GM08714 (cell line): ENCODE data around the gene CXXC1.

Experiments used
- H3K4me3 ChIP-seq: fragments of 200-500 bp; sonication (Bioruptor generic); 2 replicates; pipeline ENCODE4 v1.5.1; 2014; ENCODE audit warnings: mild to moderate bottlenecking, low read length, inconsistent platforms
- ZNF274 ChIP-seq: IDR thresholded peaks from 2 replicates; pipeline ENCODE4 v1.6.1; 2012; ENCODE audit warnings: mild to moderate bottlenecking, low read depth, low read length

CXXC1 gene

DNA sequence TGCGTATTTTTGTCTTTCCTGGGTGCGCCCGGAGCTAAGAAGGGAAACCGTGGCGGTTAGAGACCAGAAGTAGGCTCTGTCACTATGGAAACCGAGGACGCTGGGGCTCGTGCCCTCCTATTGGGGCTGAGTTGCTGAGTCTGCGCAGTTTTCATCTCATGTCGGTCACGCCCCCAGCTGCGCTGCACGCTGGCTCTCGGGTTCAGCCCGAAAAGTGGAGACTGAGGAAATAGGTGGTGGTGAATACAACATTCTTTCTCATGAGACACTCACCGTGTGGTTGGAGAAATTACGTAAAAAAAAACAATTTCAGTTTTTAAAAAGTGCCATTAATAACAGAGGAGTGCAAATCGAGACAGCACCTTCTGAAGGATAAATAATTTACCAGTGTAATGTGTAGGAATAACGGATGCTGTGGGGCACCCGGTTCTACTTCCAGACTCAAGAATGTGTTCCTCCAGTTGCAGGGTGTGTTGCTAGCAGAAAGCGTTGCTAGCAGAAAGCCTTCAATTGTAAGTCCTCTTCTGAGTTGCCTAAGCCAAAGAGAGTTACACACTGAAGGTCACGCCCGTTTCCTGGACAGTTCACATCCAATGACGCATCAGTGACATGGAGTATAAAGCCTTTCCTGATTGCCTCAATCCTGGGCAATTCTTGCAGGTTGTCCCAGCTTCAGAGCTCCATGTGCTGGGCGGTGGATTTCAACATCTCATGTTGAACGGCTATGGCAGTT is 20.4 kb upstream of the CXXC1 start:
- peak overlapping the region; percentile 38 for H3K4me3 ChIP-seq
- no peak for TF ChIP-seq ZNF274

- peak overlapping the region; percentile 38 for H3K4me3 ChIP-seq
- TF ChIP-seq ZNF274 = no peak
Measured at GRCh38 chr18:50307400-50307737, 19.9 kb upstream of the CXXC1 start.

GRCh38 chr18:50306944-50307343 is 19.5 kb upstream of the CXXC1 start:
- H3K4me3 ChIP-seq = no peak overlapping the region; the same call in 1 of the 2 replicates
- no peak for TF ChIP-seq ZNF274

- no peak overlapping the region for H3K4me3 ChIP-seq
- TF ChIP-seq ZNF274 = no peak
Measured at GRCh38 chr18:50301074-50301473, 13.6 kb upstream of the CXXC1 start.

DNA sequence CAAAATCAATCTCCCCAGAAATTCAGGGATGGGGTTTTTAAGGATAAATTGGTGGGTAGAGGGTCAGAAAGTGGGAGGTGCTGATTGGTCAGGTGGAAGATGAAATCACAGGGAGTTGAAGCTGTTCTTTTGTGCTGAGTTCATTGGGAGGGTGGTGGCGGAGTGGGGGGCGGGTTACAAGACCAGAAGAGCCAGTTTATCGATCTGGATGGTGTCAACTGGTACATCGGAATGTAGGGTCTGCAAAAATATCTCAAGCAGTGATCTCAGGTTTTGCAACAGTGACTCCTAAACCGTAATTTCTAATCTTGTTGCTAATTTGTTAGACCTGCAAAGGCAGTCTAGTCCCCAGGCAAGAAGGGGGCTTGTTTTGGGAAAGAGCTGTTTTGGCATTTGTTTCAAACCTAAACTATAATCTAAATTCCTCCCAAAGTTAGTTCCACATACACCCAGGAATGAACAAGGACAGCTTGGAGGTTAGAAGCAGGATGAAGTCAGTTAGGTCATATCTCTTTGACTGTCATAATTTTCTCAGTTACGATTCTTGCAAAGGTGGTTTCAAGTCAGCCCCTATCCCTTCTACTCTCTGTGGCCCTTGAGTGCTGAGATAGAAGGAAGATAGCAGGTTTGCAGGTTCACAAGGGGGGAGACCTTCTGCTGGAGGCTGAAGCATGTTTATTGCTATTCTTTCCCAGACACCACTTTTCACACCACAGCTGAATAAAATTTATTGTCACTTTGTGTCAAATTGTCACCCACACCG is 12.3 kb upstream of the CXXC1 start:
- TF ChIP-seq ZNF274 = no peak
- H3K4me3 ChIP-seq = no peak overlapping the region

DNA sequence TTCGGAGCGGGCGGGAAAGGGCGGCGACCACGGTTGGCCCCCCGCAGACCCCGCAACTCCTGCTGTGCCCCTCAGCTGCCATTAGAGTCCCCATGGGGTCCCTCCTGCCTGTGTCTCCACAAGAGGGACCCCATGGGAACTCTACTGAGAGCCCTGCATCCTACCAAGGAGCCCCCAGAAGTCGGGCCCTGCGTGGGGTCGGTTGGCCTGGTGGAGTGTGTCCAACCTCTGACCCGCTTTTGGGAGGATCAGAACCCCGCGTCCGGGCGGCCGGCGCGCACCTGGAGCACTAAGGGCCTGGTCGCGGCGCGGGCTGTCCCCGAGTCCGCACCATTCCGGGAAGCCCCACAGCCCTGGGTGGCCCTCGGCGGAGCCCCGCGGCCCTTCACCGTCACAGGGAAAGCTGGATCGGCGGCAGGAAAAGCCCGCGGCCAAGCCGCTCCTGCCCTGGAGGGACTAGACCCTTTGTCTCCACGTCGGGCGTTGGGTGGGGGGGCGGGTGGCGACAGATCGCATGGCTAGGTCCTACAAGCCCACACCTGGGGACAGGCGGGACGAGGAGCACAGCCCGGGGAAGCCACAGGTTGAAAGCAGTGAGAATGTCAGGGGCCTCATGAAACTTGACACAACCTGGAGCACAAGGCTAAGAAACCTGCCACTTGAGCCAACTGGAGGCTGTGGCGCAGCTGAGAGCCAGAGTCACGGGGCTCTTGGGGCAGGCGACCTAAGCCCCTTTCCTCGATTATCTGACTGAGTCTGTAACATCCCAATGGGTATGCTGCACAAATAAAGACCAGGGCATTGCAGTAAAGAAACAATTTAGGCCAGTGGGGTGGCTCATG is 11.2 kb upstream of the CXXC1 start:
- no peak for TF ChIP-seq ZNF274
- no peak overlapping the region; the same call in 1 of the 2 replicates for H3K4me3 ChIP-seq

DNA sequence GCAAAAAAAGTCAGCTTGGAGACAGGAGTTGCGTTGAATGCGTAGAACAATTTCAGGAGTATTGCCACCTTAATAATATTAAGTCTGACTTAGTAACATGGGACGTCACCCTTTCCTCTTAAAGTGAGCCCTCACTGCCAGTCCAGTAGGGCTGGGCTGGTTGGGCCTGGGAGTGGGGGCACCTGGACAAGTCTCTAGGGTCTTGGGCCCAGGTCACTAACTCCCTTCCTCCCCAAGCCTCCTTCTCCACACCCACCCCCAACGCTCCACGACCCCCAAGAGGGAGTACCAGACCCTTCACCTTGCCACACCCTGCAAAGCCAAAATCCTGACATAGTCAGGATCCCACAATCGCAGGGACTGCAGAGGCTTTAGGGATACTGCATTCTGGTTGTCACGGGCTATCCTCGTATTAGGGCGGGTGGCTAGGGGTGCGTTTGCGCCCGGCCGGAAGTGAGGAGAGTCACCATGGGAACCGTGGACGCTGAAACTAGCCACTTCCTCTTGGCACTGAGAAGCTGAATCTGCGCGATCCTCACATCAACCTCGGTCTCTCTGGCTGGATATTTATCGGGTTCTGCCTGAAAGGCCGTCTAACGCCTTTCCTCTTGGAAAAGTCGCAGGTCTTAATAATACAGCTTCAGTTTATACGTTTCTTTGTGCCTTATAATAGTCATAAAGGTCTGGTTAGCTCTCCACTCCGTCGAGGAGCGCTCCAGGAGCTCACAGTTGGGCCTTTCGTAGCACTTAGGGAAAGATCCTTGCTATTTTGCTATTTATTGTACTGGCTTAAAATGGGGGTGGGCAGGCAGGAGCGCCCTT is 10.3 kb upstream of the CXXC1 start:
- no peak overlapping the region; the same call in 1 of the 2 replicates for H3K4me3 ChIP-seq
- no peak for TF ChIP-seq ZNF274

DNA sequence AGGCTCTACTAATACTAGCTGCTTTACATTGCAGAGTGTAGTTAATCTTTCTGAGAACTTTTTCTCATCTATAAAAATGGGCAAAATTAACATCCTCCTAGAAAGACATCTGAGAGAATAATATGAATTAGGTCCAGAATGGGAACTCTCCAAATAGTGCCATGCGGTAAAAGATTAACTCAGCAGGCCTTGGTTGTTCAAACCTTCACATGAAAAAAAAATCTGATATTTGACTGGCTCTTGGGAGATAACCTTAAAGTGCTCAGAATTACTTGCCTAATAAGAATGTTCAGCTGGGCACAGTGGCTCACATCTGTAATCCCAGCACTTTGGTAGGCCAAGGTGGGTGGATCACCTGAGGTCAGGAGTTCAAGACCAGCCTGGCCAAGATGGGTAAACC is 5.5 kb upstream of the CXXC1 start:
- H3K4me3 ChIP-seq = no peak overlapping the region
- TF ChIP-seq ZNF274 = no peak

DNA sequence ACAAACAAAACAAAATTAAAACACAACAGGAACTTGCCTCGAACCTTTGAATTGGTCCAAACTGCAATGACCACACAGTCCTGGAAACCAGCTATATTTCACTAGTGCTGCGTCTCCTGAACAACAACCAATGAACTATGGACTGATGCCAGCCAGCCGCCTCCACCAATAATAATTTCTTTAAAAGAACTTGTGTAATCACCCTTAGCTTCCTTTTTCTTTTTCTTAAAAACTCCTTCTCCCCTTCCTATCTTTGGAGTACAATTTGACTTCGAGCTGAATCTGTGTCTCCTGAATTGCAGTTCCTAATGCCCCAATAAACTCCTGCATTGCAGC is 1.6 kb upstream of the CXXC1 start:
- TF ChIP-seq ZNF274 = no peak
- no peak overlapping the region for H3K4me3 ChIP-seq

DNA sequence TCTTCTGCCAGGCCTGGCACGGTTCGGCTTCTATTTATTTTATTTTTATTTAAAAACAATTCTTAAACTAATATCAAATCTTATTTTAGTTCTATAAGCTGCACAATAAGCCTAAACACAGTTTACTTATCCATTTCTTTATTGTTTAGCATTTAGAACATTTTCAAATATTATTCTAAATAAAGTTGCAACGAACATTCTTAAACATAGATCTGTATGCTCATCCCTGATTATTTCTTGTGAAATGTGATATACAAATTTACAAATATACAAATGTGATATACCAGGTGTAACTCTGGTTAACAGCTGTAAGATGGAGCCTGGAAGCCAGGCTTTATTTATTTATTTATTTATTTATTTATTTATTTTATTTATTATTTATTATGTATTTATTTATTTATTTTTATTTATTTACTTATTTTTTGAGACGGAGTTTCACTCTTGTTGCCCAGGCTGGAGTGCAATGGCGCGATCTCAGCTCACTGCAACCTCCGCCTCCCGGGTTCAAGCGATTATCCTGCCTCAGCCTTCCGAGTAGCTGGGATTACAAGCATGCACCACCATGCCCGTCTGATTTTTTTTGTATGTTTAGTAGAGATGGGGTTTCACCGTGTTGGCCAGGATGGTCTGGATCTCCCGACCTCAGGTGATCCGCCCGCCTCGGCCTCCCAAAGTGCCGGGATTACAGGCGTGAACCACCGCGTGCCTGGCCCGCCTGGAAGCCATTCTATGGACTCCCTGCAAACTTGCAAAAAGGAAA is 1.0 kb upstream of the CXXC1 start:
- H3K4me3 ChIP-seq = peak overlapping the region; percentile 79

GRCh38 chr18:50287028-50287440 is 458 bp downstream of the CXXC1 start:
- H3K4me3 ChIP-seq = peak overlapping the region; percentile 87

GRCh38 chr18:50286391-50287027 is 983 bp downstream of the CXXC1 start:
- TF ChIP-seq ZNF274 = no peak
- H3K4me3 ChIP-seq = peak overlapping the region; percentile 87

More at GRCh38 chr18:50287028-50287440, 458 bp downstream of the CXXC1 start:
- TF ChIP-seq ZNF274 = no peak
